DMS114 treated with DMSO at 0.1 percent for 48 hours (cell line): ENCODE data around the gene KCNMB4.

Experiments used
- DNase-seq: peaks from one replicate; lab custom pipeline; 2025; ENCODE audit not compliant: unreplicated experiment; lab: John Stamatoyannopoulos, UW

KCNMB4 gene

GRCh38 chr12:70365648-70366518, at the start of gene KCNMB4:
KCNMB4 (plus strand) TSS chr12:70366290; CDS start chr12:70366735, 445 bp downstream.
- DNase-seq: no peak

GRCh38 chr12:70317781-70318180, 48.3 kb upstream of the KCNMB4 start:
- DNase-seq: no peak

GRCh38 chr12:70319605-70320004, 46.5 kb upstream of the KCNMB4 start:
- no peak for DNase-seq

- no peak for DNase-seq
Observed at GRCh38 chr12:70321191-70321590, 44.9 kb upstream of the KCNMB4 start.

GRCh38 chr12:70327541-70327940, 38.5 kb upstream of the KCNMB4 start:
- DNase-seq: no peak

GRCh38 chr12:70329728-70330127, 36.4 kb upstream of the KCNMB4 start:
- DNase-seq: no peak

- no peak for DNase-seq
Observed at GRCh38 chr12:70330158-70330557, 35.9 kb upstream of the KCNMB4 start.

- no peak for DNase-seq
Observed at GRCh38 chr12:70332236-70332635, 33.9 kb upstream of the KCNMB4 start.

- no peak for DNase-seq
Observed at GRCh38 chr12:70334742-70335141, 31.3 kb upstream of the KCNMB4 start.

- no peak for DNase-seq
Observed at GRCh38 chr12:70338531-70338930, 27.6 kb upstream of the KCNMB4 start.

GRCh38 chr12:70351076-70351475, 15.0 kb upstream of the KCNMB4 start:
- DNase-seq: no peak

- DNase-seq: no peak
Observed at GRCh38 chr12:70353780-70354660, 12.1 kb upstream of the KCNMB4 start.

GRCh38 chr12:70354787-70355186, 11.3 kb upstream of the KCNMB4 start:
- DNase-seq: no peak

- DNase-seq: no peak
Observed at GRCh38 chr12:70355972-70356371, 10.1 kb upstream of the KCNMB4 start.

GRCh38 chr12:70359458-70360197, 6.5 kb upstream of the KCNMB4 start:
- no peak for DNase-seq

- no peak for DNase-seq
Observed at GRCh38 chr12:70360218-70360617, 5.9 kb upstream of the KCNMB4 start.

- no peak for DNase-seq
Observed at GRCh38 chr12:70364695-70365397, 1.2 kb upstream of the KCNMB4 start.

- DNase-seq: no peak
Observed at GRCh38 chr12:70365398-70365647, 767 bp upstream of the KCNMB4 start.

GRCh38 chr12:70366581-70367257, 629 bp downstream of the KCNMB4 start:
- DNase-seq: peak; percentile 10
